ENCODE results near the gene SPG11.

GRCh38 chr15:44535523-44536301 is 127.8 kb downstream of the SPG11 start:
- no peak for TF ChIP-seq CTCF (IDR thresholded peaks at IDR 0.05; ENCODE audit: low read depth, low read length, poor library complexity, severe bottlenecking)
- no peak for TF ChIP-seq EZH2phosphoT487 (IDR thresholded peaks at IDR 0.05; ENCODE audit: borderline replicate concordance, low read length)
